Measurements from ENCODE around the gene ASCC3. TPM values are rescaled to one million over a fixed set of nuclear protein-coding genes. Genes with fewer than 3 reads are reported as not detected.

ASCC3 gene
- total and polyA plus RNA-seq, 2 experiments from 2014 or later, result 49.1 to 60.2 TPM

GRCh38 chr6:100553243-100553642 is 327.9 kb downstream of the ASCC3 start:
- Histone ChIP-seq H3K4me2 (ENCODE audit: unreplicated experiment) (no peak overlapping the region), H3K9me3 (ENCODE audit: low read depth) (no peaks in the 10 kb centered on the region), H3F3A (ENCODE audit: insufficient read depth) (peaks cover 10% of the 10 kb centered on the region), H4K20me1 (ENCODE audit: insufficient read depth) (no peaks in the 10 kb centered on the region), H3K79me2 (ENCODE audit: insufficient read depth) (0 out of 2 replicates have a peak, but pooled peaks cover under 1% of the 10 kb centered on the region), H3K27me3 (replicated peaks; ENCODE audit: insufficient read depth) (no peaks in the 10 kb centered on the region), H3K9me2 (ENCODE audit: insufficient read depth) (no peaks in the 10 kb centered on the region), H3K36me3 (ENCODE audit: low read depth) (no peaks in the 10 kb centered on the region), H3K27ac (no peak overlapping the region), H3K9ac (no peak overlapping the region), H2AFZ (no peak overlapping the region), H3K4me1 (ENCODE audit: insufficient read depth) (peaks cover 5% of the 10 kb centered on the region; the same call in 1 of the 2 replicates), H3K4me3 (no peak overlapping the region)
- TF ChIP-seq EZH2 (IDR thresholded peaks at IDR 0.05; ENCODE audit: insufficient read depth, poor library complexity, severe bottlenecking), result no peak
- no peak for TF ChIP-seq EZH2phosphoT487 (IDR thresholded peaks at IDR 0.05; ENCODE audit: insufficient read depth, low read depth)
- no peak for DNase-seq
- 97 to 100% methylated on average over 1 of the region's 1 CpG for WGBS, 2 experiments (ENCODE audit: low coverage in 1 of 2, low lambda C conversion rate in 2 of 2, missing lambda C conversion rate in 2 of 2)
- in situ Hi-C loops (cut with MboI), result no loop called here

GRCh38 chr6:100549406-100550167 is 331.5 kb downstream of the ASCC3 start:
- Histone ChIP-seq H3K4me2 (ENCODE audit: unreplicated experiment) (no peak overlapping the region), H3K9me3 (ENCODE audit: low read depth) (no peaks in the 10 kb centered on the region), H3K4me3 (no peak overlapping the region), H3F3A (ENCODE audit: insufficient read depth) (peaks cover 10% of the 10 kb centered on the region), H4K20me1 (ENCODE audit: insufficient read depth) (no peaks in the 10 kb centered on the region), H3K36me3 (ENCODE audit: low read depth) (no peaks in the 10 kb centered on the region), H3K27ac (no peak overlapping the region), H3K4me1 (ENCODE audit: insufficient read depth) (peaks cover 5% of the 10 kb centered on the region; the same call in 1 of the 2 replicates), H3K79me2 (ENCODE audit: insufficient read depth) (peaks cover 8% of the 10 kb centered on the region; the same call in 1 of the 2 replicates), H3K9me2 (ENCODE audit: insufficient read depth) (no peaks in the 10 kb centered on the region), H3K27me3 (replicated peaks; ENCODE audit: insufficient read depth) (no peaks in the 10 kb centered on the region), H2AFZ (no peak overlapping the region), H3K9ac (no peak overlapping the region)
- peak; percentile 28 for DNase-seq
- TF ChIP-seq EZH2phosphoT487 (IDR thresholded peaks at IDR 0.05; ENCODE audit: insufficient read depth, low read depth), result no peak
- TF ChIP-seq EZH2 (IDR thresholded peaks at IDR 0.05; ENCODE audit: insufficient read depth, poor library complexity, severe bottlenecking), result no peak
- 79 to 82% methylated on average over 2 of the region's 2 CpGs for WGBS, 2 experiments (ENCODE audit: low coverage in 1 of 2, low lambda C conversion rate in 2 of 2, missing lambda C conversion rate in 2 of 2)
- in situ Hi-C loops (cut with MboI), result no loop called here

- Histone ChIP-seq H3F3A (ENCODE audit: insufficient read depth) (no peaks in the 10 kb centered on the region), H2AFZ (no peak overlapping the region), H3K27me3 (replicated peaks; ENCODE audit: insufficient read depth) (no peaks in the 10 kb centered on the region), H3K9me2 (ENCODE audit: insufficient read depth) (no peaks in the 10 kb centered on the region), H3K9ac (no peak overlapping the region), H3K9me3 (ENCODE audit: low read depth) (no peaks in the 10 kb centered on the region), H3K79me2 (ENCODE audit: insufficient read depth) (0 out of 2 replicates have a peak, but pooled peaks cover 6% of the 10 kb centered on the region), H3K27ac (no peak overlapping the region), H4K20me1 (ENCODE audit: insufficient read depth) (no peaks in the 10 kb centered on the region), H3K4me1 (ENCODE audit: insufficient read depth) (no peaks in the 10 kb centered on the region), H3K4me2 (ENCODE audit: unreplicated experiment) (no peak overlapping the region), H3K4me3 (no peak overlapping the region), H3K36me3 (ENCODE audit: low read depth) (peaks cover 29% of the 10 kb centered on the region; the same call in 1 of the 2 replicates)
- DNase-seq, result no peak
- in situ Hi-C loops (cut with MboI), result no loop called here
- TF ChIP-seq EZH2 (IDR thresholded peaks at IDR 0.05; ENCODE audit: insufficient read depth, poor library complexity, severe bottlenecking) (no peak), EZH2phosphoT487 (IDR thresholded peaks at IDR 0.05; ENCODE audit: insufficient read depth, low read depth) (no peak)
- 98 to 100% methylated on average over 1 of the region's 1 CpG for WGBS, 2 experiments (ENCODE audit: low coverage in 1 of 2, low lambda C conversion rate in 2 of 2, missing lambda C conversion rate in 2 of 2)
These were observed 343.0 kb downstream of the ASCC3 start for GRCh38 chr6:100538086-100538485.

- TF ChIP-seq EZH2phosphoT487 (IDR thresholded peaks at IDR 0.05; ENCODE audit: insufficient read depth, low read depth) (no peak), EZH2 (IDR thresholded peaks at IDR 0.05; ENCODE audit: insufficient read depth, poor library complexity, severe bottlenecking) (no peak)
- Histone ChIP-seq H3K4me1 (ENCODE audit: insufficient read depth) (0 out of 2 replicates have a peak, but pooled peaks cover 6% of the 10 kb centered on the region), H3K27ac (no peak overlapping the region), H3K36me3 (ENCODE audit: low read depth) (peaks cover 9% of the 10 kb centered on the region; the same call in 1 of the 2 replicates), H3K79me2 (ENCODE audit: insufficient read depth) (no peaks in the 10 kb centered on the region), H3K9me2 (ENCODE audit: insufficient read depth) (peaks cover 5% of the 10 kb centered on the region; the same call in 1 of the 2 replicates), H4K20me1 (ENCODE audit: insufficient read depth) (no peaks in the 10 kb centered on the region), H3F3A (ENCODE audit: insufficient read depth) (no peaks in the 10 kb centered on the region), H3K4me2 (ENCODE audit: unreplicated experiment) (no peak overlapping the region), H3K9ac (no peak overlapping the region), H3K4me3 (no peak overlapping the region), H3K27me3 (replicated peaks; ENCODE audit: insufficient read depth) (no peaks in the 10 kb centered on the region), H3K9me3 (ENCODE audit: low read depth) (no peaks in the 10 kb centered on the region), H2AFZ (no peak overlapping the region)
- no peak for DNase-seq
- in situ Hi-C loops (cut with MboI), result no loop called here
- 96 to 100% methylated on average over 1 of the region's 1 CpG for WGBS, 2 experiments (ENCODE audit: low coverage in 1 of 2, low lambda C conversion rate in 2 of 2, missing lambda C conversion rate in 2 of 2)
These were observed 362.5 kb downstream of the ASCC3 start for GRCh38 chr6:100518588-100518987.

Measured in GM23248 (cell line).